B cell (primary cell): Measurements from ENCODE around the gene CPEB3. TPM values are rescaled to one million over a fixed set of nuclear protein-coding genes. Genes with fewer than 3 reads are reported as not detected.

Source experiments
- ATAC-seq: fragments of 200-7000 bp; cut with Tn5 transposase; one replicate; pipeline ENCODE4 v1.10.0; 2021; ENCODE audit warnings: low read depth, mild to moderate bottlenecking, moderate number of reproducible peaks, moderate library complexity
- CTCF ChIA-PET: fragments of 350-600 bp; sonication (Branson Sonifier 250); formaldehyde crosslinking; loops from one replicate; lab custom pipeline; 2021; ENCODE audit warnings: antibody characterized with exemption, inconsistent platforms; lab: Charles Lee
- POLR2A ChIA-PET: fragments of 350-600 bp; sonication (Branson Sonifier 250); formaldehyde crosslinking; loops from one replicate; lab custom pipeline; 2021; ENCODE audit warnings: antibody characterized with exemption; lab: Charles Lee
- DNase-seq: peaks from one replicate; pipeline ENCODE4 v3.0.0; 2013
- H2AFZ ChIP-seq: 2 replicates; pipeline ENCODE4 v1.6.1; 2012; ENCODE audit warnings: mild to moderate bottlenecking, low read depth, low read length; ENCODE audit not compliant: insufficient read depth, poor library complexity, severe bottlenecking
- H3K27ac ChIP-seq, 2 donors: 1 replicate in 1 of 2; 2 replicates in 1 of 2; pipeline ENCODE4 v1.5.1; 2012 to 2013; ENCODE audit warnings: low read length in 2 of 2, mild to moderate bottlenecking in 2 of 2, moderate library complexity in 1 of 2
- H3K27me3 ChIP-seq, 4 experiments: fragments of 200-600 bp in 1 of 4; sonication (generic) in 1 of 4; replicated peaks in 1 of 4; 1 replicate in 2 of 4; 2 replicates in 2 of 4; pipeline versions ENCODE4 v1.6.1 to v1.7.0; 2013 to 2016; ENCODE audit warnings: low read length in 3 of 4, mild to moderate bottlenecking in 2 of 4, mixed read lengths in 1 of 4, moderate library complexity in 1 of 4; ENCODE audit not compliant: insufficient read depth in 4 of 4, control insufficient read depth in 3 of 4; ENCODE audit errors: control extremely low read depth in 1 of 4
- H3K36me3 ChIP-seq, 2 experiments: replicated peaks in 1 of 2; 1 replicate in 1 of 2; 2 replicates in 1 of 2; pipeline versions ENCODE4 v1.6.1 to v1.7.1; 2013; ENCODE audit warnings: low read length in 1 of 2; ENCODE audit not compliant: insufficient read depth in 2 of 2, control insufficient read depth in 1 of 2; ENCODE audit errors: control extremely low read depth in 1 of 2, extremely low read depth in 1 of 2
- H3K4me1 ChIP-seq, 2 donors: fragments of 200-600 bp in 1 of 2; sonication (generic) in 1 of 2; 1 replicate in 1 of 2; 2 replicates in 1 of 2; pipeline versions ENCODE4 v1.5.1 to v1.6.1; 2013 to 2017; ENCODE audit warnings: low read length in 2 of 2; ENCODE audit not compliant: control insufficient read depth in 2 of 2, insufficient read depth in 2 of 2
- H3K4me2 ChIP-seq: replicated peaks from 2 replicates; pipeline ENCODE3; 2012; ENCODE audit warnings: mild to moderate bottlenecking, low read depth, low read length; ENCODE audit not compliant: poor library complexity, severe bottlenecking
- H3K4me3 ChIP-seq, 5 experiments: fragments of 200-600 bp in 1 of 5; sonication (generic) in 1 of 5; 1 replicate in 3 of 5; 2 replicates in 2 of 5; pipeline versions ENCODE4 v1.5.1 to v1.7.0; 2011 to 2016; ENCODE audit warnings: low read length in 4 of 5, mild to moderate bottlenecking in 4 of 5, low read depth in 2 of 5, control low read depth in 1 of 5, moderate library complexity in 1 of 5; ENCODE audit not compliant: insufficient read depth in 1 of 5; ENCODE audit errors: control extremely low read depth in 1 of 5, extremely low read depth in 1 of 5
- H3K79me2 ChIP-seq: fragments of 200-600 bp; sonication (generic); one replicate; pipeline ENCODE4 v1.6.0; 2016; ENCODE audit warnings: low read length; ENCODE audit not compliant: control insufficient read depth, insufficient read depth
- H3K9ac ChIP-seq: fragments of 200-600 bp; sonication (generic); 2 replicates; pipeline ENCODE4 v1.6.1; 2017; ENCODE audit warnings: mild to moderate bottlenecking, low read length, moderate library complexity
- H3K9me3 ChIP-seq, 3 donors: one replicate each; pipeline versions ENCODE4 v1.6.1 to v1.7.1; 2013; ENCODE audit warnings: low read length in 2 of 3; ENCODE audit not compliant: control insufficient read depth in 2 of 3, insufficient read depth in 1 of 3; ENCODE audit errors: control extremely low read depth in 1 of 3
- H4K20me1 ChIP-seq: 2 replicates; pipeline ENCODE4 v1.6.0; 2012; ENCODE audit warnings: mild to moderate bottlenecking, low read length; ENCODE audit not compliant: insufficient read depth, control insufficient read depth, poor library complexity, severe bottlenecking
- H3K27ac Mint-ChIP-seq: one replicate; pipeline ENCODE4 v1.8.0; 2021; ENCODE audit warnings: mixed read lengths
- H3K27me3 Mint-ChIP-seq: one replicate; pipeline ENCODE4 v1.8.0; 2021; ENCODE audit warnings: mixed read lengths
- H3K4me1 Mint-ChIP-seq: one replicate; pipeline ENCODE4 v1.8.0; 2021; ENCODE audit warnings: mixed read lengths
- H3K4me3 Mint-ChIP-seq: one replicate; pipeline ENCODE4 v1.8.0; 2021; ENCODE audit warnings: mixed read lengths
- H3K9me3 Mint-ChIP-seq: one replicate; pipeline ENCODE4 v1.8.0; 2022; ENCODE audit warnings: mixed read lengths; ENCODE audit not compliant: insufficient read depth
- EZH2 ChIP-seq: IDR thresholded peaks from 2 replicates; pipeline ENCODE4 v1.6.1; 2012; ENCODE audit warnings: borderline replicate concordance, low read depth, mild to moderate bottlenecking, moderate library complexity, low read length; ENCODE audit not compliant: insufficient read depth, poor library complexity, severe bottlenecking
- WGBS: methylation state at CpG from one replicate; pipeline ENCODE4 v1.1.5; 2013; ENCODE audit warnings: missing lambda C conversion rate; ENCODE audit not compliant: insufficient coverage; 5-methylcytosine and 5-hydroxymethylcytosine counted together
- intact Hi-C: fragments of 100-400 bp; cut with micrococcal nuclease; formaldehyde crosslinking; loops from one replicate; pipeline ENCODE4 v1.10.0; 2022
- polyA plus RNA-seq: library from polyadenylated mRNA; depleted of rRNA; stranded (reverse); fragments of >200 nt; gene quantifications from 2 replicates; pipeline ENCODE4 v1.2.3, GENCODE V29; 2012
- total RNA-seq, 2 donors: library from RNA; stranded (reverse); fragments of 120-200 nt in 1 of 2; gene quantifications; 1 replicate in 1 of 2; 2 replicates in 1 of 2; pipeline versions ENCODE4 v1.2.3 to v1.2.4, GENCODE V29; 2013 to 2022
- TF ChIP-seq, protein P1 (sequence below): fragments of 200-600 bp; IDR thresholded peaks from one replicate; pipeline ENCODE4 v1.8.0; 2022; ENCODE audit warnings: antibody characterized with exemption, mild to moderate bottlenecking

Gene CPEB3
- total and polyA plus RNA-seq, 2 donors (not counting 1 experiment from before 2014, with no cell fraction given): 1.6 to 6.7 TPM

DNA sequence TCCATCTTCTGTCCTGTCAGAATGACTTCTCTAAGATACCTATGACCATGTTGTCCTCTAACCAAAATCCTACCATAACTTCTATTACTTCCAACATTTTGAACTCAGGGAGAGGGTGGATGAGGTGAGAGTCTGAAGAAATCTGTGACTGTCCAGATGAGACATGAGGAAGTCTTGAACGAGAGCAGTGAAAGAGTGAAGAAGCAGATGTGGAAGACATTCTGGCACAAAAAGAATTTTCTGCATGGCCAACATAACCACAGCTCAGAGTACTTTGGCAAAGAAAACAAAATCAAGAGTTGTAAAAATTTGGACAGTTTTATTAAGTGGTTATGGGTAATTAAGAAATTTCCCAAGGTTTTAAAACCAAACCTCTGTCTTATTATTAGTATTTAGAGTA lies 141.6 kb downstream of the CPEB3 start:
- DNase-seq (no peak), ATAC-seq (no peak)
- peaks cover 44% of the 10 kb centered on the region for H3K4me1 Mint-ChIP-seq
- no peaks in the 10 kb centered on the region for H3K9me3 Mint-ChIP-seq
- Histone ChIP-seq H4K20me1 (no peaks in the 10 kb centered on the region), H2AFZ (no peak overlapping the region), H3K4me1 (peaks cover 22 to 33% of the 10 kb centered on the region in 2 donors), H3K4me3 (no peak overlapping the region), H3K9ac (no peak overlapping the region), H3K4me2 (no peak overlapping the region), H3K27me3 (no peaks in the 10 kb centered on the region), H3K9me3 (no peaks in the 10 kb centered on the region), H3K27ac (no peak overlapping the region), H3K36me3 (no peaks in the 10 kb centered on the region), H3K79me2 (no peaks in the 10 kb centered on the region)
- ChIA-PET POLR2A (no interaction called here), CTCF (no interaction called here)
- H3K4me3 Mint-ChIP-seq: no peak overlapping the region
- H3K27me3 Mint-ChIP-seq: no peaks in the 10 kb centered on the region
- WGBS: no CpG with 5 or more reads among the region's 1 CpG
- intact Hi-C loops: no loop called here
- H3K27ac Mint-ChIP-seq: no peak overlapping the region
- TF ChIP-seq, protein P1, sequence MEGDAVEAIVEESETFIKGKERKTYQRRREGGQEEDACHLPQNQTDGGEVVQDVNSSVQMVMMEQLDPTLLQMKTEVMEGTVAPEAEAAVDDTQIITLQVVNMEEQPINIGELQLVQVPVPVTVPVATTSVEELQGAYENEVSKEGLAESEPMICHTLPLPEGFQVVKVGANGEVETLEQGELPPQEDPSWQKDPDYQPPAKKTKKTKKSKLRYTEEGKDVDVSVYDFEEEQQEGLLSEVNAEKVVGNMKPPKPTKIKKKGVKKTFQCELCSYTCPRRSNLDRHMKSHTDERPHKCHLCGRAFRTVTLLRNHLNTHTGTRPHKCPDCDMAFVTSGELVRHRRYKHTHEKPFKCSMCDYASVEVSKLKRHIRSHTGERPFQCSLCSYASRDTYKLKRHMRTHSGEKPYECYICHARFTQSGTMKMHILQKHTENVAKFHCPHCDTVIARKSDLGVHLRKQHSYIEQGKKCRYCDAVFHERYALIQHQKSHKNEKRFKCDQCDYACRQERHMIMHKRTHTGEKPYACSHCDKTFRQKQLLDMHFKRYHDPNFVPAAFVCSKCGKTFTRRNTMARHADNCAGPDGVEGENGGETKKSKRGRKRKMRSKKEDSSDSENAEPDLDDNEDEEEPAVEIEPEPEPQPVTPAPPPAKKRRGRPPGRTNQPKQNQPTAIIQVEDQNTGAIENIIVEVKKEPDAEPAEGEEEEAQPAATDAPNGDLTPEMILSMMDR: no peak
- no peak for TF ChIP-seq EZH2

DNA sequence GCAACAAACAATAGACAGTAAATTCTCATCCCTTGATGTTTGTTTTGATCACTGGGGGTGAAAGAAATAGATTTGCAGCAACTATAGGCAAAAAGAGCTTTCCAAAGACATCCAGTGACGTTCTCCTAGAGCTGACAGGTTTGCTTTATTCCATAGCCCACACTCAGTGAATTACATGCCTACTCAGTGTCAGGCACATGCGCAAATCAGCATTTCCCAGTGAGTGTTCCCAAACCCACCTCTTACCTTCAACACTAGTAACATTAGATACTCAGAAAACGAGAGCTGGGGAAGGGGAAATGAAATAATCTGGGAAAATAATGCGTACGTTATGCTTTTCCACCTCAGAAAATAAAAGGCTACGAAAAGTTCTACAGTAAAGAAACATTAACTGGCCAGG lies 144.1 kb downstream of the CPEB3 start:
- no peaks in the 10 kb centered on the region for H3K27me3 ChIP-seq
- ChIA-PET CTCF (no interaction called here), POLR2A (no interaction called here)
- H3K9me3 ChIP-seq: no peaks in the 10 kb centered on the region
- intact Hi-C loops: no loop called here
- H3K4me2 ChIP-seq: peak overlapping the region; percentile 8
- peaks cover 65% of the 10 kb centered on the region for H3K4me1 Mint-ChIP-seq
- TF ChIP-seq EZH2: no peak
- TF ChIP-seq, protein P1: no peak
- H2AFZ ChIP-seq: no peak overlapping the region
- peak overlapping the region; percentile 32 for H3K27ac Mint-ChIP-seq
- peak overlapping the region; percentile 6 for H3K4me3 Mint-ChIP-seq
- WGBS: 100% methylated on average over 5 of the region's 6 CpGs
- ATAC-seq: no peak
- H3K4me1 ChIP-seq: peaks cover 36 to 53% of the 10 kb centered on the region in 2 donors
- peak overlapping the region in 1 of 2 donors; percentile 47 for H3K27ac ChIP-seq
- no peaks in the 10 kb centered on the region for H3K79me2 ChIP-seq
- H3K9ac ChIP-seq: no peak overlapping the region
- H3K36me3 ChIP-seq: no peaks in the 10 kb centered on the region
- H3K4me3 ChIP-seq: no peak overlapping the region
- no peak for DNase-seq
- no peaks in the 10 kb centered on the region for H3K27me3 Mint-ChIP-seq
- H4K20me1 ChIP-seq: no peaks in the 10 kb centered on the region
- H3K9me3 Mint-ChIP-seq: peaks cover 2% of the 10 kb centered on the region
